ENCODE data around the gene DNM1.
"Not testable (repeated sequence)": the region's sequence is repeated elsewhere in the genome, so short reads cannot be mapped to it uniquely, and the experiment has no call there.

The DNM1 gene

DNA sequence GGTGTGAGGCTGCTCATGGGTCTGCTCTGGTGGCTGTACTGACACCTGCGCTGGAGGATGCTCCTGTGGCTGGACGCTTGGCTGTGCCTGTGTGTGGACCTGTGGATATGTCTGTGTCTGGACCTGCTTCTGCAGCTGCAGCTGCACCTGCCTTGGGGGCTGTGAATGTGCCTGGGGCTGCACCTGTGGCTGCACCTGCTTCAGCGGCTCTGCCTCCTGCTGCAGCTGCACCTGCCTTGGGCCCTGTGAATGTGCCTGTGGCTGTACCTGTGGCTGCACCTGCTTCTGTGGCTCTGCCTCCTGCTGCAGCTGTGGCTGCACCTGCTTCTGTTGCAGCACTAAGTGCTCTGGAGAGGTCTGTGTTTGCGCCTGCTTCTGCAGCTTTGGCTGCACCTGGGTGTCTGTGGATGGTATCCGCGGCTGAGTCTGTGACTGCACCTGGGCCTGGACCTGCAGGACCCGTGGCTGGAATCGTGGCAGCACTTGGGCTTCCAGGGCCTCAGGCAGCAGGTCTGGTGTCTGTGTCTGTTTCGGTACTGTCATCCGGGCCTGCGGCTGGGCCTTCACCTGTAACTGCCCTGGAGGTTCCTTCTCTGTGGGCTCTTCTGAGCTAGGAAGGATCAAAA lies 24.3 kb upstream of the DNM1 start:
- FAIRE-seq, result no peak

- FAIRE-seq, result no peak
Observed at GRCh38 chr9:128180001-128180400, 23.2 kb upstream of the DNM1 start.

- no peak for FAIRE-seq
Observed at GRCh38 chr9:128180447-128180846, 22.7 kb upstream of the DNM1 start.

DNA sequence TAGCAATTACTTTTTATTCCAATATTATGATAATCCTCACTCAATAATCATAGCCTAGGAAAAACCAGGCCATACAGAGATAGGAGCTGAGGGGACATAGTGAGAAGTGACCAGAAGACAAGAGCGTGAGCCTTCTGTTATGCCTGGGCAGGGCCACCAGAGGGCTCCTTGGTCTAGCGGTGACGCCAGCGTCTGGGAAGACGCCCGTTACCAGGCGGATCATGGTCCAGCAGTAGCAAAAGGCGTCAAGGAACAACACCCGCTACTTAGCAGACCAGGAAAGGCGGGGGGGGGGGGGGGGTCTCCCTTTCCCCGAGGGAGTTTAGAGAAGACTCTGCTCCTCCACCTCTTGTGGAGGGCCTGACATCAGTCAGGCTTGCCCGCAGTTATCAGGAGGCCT lies 21.7 kb upstream of the DNM1 start:
- FAIRE-seq, result not testable (repeated sequence)

GRCh38 chr9:128182893-128183588 lies 20.1 kb upstream of the DNM1 start:
- no peak for FAIRE-seq

- FAIRE-seq, result no peak
Observed at GRCh38 chr9:128185979-128186965, 16.9 kb upstream of the DNM1 start.

- FAIRE-seq, result no peak
Observed at GRCh38 chr9:128187361-128187760, 15.8 kb upstream of the DNM1 start.

DNA sequence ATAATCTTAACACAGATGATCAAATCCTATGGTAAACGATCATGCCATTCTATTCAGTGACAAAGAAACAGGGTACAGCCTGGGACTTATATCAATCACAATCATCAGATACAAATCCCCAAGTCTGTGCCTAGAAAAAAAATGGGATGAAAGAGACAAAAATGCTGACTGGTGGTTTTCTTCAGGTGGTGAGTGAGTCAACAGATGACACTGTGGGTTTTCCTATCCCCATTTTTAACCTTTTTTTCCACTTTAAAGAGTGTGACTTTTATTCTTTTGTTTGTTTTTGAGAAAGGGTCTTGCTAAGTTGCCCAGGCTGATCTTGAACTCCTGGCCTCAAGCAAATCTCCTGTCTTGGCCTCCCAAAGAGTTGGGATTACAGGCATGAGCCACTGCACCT lies 15.0 kb upstream of the DNM1 start:
- no peak for FAIRE-seq

GRCh38 chr9:128190013-128190412 lies 13.2 kb upstream of the DNM1 start:
- no peak for FAIRE-seq

DNA sequence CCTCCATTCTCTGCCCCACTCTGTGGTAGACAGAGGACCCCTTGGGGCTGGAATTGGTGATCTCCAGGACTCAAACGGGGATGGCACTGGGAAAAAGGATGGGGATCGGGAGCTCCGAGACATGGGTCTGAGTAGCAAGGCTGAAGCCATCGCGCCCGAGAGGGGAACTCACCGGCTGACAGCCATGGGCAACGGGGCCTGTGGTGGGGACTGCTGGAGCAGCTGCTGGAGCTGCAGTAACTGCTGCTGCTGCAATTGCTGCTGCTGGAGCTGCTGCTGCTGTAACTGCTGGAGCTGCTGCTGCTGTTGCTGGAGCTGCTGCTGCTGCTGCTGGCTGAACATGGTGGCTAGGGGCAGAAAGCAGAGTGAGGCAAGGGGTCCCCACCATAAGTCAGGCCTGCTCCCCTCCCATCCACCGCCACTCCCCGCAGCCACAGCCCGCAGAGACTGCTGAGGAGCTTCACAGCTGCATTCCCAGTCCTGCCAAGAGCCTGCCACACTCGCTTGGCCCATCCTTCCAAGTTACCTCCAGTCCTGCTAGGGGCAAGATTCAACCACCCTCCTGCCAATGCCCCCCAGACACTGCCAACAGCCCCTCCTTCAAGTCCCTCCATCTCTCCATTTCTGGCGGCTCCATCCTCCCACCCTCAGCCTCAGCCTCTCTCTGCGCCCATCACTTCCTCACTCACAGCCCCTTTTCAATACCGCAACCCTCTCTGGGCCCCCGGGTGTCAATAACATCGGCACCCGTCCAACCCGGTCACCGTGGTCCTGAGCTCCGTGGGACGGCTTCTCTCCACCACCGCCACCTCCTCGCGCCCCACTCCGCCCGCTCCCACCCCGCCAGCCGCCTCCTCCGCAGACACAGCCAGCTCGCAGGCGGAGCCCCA lies 12.4 kb upstream of the DNM1 start:
- no peak for FAIRE-seq

DNA sequence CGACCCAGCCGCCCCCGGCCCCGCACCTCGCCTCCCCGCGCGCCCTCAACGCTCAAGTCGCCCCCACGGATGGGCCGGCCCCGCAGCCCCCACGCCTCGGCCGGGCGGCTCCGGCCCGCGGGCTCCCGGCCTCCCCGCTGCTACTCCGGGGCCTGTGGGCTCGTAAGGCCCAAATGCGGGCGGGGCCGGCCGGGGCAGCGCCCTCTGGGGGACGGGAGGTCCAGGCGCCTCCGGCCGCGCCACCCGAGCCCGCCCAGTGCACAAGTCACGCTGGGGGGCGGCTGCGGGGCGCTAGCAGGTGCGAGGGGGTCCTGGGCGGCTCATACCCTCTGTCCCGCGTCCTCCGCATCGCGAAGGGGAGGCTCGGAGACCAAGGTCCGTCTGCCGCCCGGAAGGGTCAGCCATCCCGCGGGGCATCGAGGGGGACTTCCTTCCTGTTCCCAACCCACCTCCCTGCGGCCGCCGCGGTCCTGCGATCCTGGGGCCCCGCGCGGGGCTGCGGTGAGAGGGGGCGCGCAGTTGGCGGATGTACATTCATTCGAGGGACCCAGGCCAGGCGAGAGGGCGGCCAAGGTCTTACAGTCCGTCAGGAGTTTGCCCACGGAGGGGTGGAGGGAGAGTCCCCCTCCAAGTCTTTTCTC lies 11.7 kb upstream of the DNM1 start, which contains the start of gene CIZ1:
CIZ1 (minus strand) TSS at position 167 of the 641 bp plus-strand sequence. CDS start 715 bp downstream, outside the sequence.
- no peak for FAIRE-seq

DNA sequence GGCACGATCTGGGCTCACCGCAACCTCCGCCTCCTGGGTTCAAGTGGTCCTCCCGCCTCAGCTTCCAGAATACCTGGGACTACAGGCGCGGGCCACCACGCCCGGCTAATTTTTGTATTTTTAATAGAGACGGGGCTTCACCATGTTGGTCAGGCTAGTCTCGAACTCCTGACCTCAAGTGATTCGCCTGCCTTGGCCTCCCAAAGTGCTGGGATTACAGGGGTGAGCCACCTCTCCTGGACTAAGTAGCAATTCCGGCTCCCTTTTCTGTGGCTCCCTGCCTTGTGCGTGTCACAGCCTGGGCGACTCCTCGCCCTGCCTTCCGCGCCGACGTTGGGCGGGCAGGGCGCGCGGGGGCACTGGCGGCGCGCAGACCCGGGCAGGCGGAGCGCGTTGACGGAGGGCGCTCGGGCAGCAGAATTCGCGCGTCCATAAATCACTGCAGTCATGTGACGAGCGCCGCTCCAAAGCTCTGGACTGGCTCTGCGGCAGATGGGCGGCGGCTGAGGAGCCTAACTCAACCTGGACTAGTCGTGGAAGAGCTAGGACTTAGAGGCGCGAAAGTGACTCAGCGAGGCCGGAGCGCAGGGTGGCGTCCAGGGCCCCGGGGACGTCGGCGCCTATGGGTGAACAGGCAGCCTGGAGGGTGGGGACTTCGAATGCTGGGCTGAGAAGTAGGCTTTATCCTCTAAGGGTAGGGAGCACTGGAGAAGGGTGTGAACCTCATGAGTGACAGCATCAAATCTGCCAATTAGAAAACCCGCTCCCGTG lies 10.4 kb upstream of the DNM1 start:
- no peak for FAIRE-seq

DNA sequence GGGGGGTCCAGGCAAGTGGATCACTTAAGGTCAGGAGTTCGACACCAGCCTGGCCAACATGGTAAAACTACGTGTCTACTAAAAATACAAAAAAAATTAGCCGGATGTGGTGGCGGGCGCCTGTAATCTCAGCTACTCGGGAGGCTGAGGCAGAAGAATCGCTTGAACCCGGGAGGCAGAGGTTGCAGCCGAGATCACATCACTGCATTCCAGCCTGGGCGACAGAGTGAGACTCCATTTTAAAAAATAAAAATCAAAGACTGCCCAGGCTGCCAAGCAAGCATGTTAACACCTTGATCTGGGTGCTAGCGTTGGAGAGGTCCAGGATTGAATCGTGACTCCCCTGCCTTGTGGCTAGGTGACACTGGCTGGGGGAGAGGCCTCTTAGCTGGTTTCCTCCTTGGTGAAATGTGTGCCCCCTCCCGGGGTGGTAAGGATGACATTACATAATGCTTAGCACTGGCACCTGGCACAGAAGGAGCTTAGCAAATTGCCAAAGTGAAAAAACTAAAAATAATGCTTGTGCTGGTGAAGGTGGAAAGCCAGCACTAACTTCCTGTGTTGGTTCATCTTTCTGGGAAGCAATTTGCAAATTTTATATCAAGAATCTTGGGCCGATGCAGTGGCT lies 9.6 kb upstream of the DNM1 start:
- FAIRE-seq, result no peak

DNA sequence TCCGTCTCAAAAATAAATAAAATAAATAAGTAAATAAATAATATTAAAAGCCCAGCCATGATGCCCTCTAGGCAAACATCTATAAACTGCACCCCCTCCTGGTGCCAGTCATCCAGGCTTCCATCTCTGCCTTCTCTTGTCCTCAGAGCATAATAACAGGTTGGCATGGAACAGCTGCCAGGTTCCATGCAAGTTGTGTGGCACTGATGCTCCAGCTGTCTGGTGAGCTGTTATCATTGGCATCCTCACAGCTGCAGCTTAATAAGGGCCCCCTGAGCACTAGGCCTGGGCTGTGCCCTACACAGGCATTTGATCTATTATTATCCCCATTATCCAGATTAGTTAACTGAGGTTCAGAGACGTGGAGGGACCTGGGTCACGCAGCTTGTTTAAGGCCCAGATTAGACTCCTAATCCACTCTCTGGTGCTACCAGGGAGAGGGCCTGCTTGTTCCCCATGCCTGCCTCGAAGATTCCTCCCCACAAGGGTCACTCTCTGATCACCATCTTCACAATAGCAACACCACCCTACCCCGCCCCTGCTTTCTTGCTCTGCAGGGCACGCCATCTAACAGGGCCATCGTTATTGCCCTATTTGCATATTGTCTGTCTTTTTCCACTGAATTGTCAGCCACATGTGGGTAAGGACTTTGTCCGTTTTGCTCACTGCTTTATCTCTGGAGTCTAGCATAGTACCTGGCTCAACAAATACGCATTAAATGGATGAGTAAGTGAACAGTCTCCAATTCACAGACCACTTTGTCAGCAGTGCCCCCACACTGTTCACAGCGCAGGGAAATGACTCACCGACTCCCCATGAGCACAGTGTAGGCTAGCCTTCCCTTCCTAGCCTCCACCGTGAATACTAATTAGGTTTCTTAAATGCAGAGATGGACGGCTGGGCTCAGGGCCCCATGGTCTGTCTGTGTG lies 1.5 kb upstream of the DNM1 start:
- no peak for FAIRE-seq

DNA sequence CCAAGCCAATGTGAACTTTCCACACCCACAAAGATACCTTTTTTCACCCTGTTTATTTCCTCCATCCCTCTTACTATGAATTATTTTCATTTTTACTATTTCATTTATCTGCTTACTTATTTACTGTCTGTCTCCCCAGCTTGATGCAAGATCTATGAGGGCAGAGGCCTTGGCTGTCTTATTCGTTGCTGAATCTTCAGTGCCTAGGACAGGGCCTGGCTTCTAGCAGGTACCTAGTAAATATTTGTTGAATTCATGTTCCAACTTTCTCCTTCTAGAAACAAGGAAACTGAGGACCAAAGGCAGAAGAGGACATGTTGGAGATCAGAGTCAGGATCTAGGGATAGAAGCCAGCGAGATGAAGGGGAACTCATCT lies 543 bp upstream of the DNM1 start:
- FAIRE-seq, result no peak

DNA sequence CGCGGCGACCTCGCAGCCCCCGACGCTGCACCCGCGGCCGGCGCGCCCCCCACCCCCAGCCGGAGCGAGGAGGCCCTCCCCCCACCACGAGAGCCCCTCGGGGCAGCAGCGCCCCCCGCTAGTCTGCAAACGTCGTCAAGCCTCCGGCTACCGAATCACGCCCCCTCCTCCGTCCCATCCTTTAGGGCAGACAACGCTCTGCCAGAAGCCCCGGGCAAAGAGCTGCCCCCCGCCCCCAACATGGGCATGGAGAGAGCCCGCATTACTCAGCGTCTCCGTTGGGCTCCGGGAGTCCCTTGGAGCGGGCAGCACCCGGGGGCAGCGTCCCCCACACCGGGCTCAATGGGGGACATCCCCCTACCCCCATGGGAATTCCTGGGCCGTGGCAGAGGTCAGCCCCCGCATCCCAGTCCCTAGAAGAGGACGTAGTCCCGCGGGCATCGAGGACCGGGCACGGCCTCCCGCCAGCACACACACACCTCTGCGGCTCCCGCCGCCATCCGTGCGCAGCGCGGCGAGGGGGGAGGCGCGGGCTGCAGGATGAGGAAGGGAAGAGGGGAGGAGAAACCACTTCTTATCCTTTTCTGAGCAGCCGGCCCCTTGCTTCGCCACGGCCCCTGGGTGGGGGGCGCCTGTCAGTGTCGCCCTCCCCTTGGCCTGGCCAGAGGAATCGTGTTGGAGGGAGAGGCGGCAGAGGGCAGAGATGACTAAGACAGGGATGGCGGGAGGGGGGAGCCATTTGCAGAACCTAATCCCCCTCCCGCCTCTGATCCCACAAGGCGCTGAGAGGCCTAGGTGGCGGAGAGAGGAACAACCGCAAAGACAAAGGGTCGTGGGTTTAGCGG lies 750 bp downstream of the DNM1 start:
- no peak for FAIRE-seq

DNA sequence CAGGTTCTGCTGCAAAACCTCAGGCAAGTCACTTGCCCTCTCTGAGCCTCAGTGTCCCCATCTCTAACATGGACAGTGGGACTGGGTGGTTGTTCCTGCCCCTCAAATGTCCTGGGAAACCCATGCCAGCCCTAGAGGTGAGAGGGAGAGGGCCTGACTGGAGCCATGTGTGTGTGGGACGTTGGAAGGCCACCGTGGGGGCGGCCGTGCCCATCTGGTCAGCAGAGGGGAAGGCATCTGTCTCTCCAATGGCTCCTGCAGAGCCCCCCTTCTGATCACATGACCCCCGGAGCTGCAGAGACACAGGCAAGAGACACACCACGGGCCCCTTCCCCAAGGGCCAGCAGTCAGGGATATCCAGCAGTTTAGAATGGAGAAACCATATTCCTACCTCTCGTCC lies 1.7 kb downstream of the DNM1 start:
- FAIRE-seq, result no peak

DNA sequence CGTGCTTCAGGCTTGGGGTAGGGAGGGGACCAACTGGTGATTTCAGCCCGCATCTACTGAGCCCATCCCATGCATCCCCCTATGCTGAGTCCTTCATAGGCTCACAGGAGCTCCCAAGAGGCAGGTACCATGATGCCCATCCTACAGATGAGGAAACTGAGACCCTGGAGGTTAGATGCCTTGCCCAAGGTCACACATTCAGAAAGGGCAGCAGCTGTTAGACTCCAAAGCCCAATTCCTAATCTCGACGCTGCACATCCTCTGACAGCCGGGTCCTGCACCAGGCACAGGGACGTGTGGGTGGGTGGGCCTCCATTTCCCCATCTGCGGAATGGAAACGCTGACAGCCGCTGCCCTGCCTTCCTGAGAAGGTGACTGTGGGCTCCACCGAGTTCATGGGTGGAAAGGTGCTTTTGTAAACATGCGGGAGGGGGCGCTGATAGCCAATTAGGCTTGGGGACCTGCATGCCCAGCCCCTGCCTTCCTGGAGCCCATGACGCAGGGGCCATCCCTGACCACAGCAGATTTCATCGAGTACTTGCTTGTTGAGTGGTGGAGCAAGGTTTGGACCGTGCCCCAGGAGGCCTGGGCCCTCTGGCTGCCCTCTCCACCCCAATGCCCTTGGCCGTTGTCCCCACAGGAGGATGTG lies 2.2 kb downstream of the DNM1 start:
- no peak for FAIRE-seq
